ENCODE results near the gene SPANXN5. TPM values are rescaled to one million over a fixed set of nuclear protein-coding genes. Genes with fewer than 3 reads are reported as not detected.

Gene SPANXN5
- total RNA-seq, 2 experiments from 2014 or later = not detected

Other genes starting within 250 kb of the SPANXN5 start
- gene SSX7, start 142.5 kb downstream of the SPANXN5 start, total RNA-seq = not detected
- not detected for gene SSX2, start 90.2 kb downstream of the SPANXN5 start, total RNA-seq
- gene SSX2B, start 46.2 kb downstream of the SPANXN5 start, total RNA-seq = not detected
- not detected for gene XAGE5, start 13.9 kb upstream of the SPANXN5 start, total RNA-seq
- gene XAGE3, start 70.7 kb upstream of the SPANXN5 start, total RNA-seq = not detected
- 10 to 100 TPM; 13.0 to 14.2 TPM for gene FAM156B, start 99.9 kb upstream of the SPANXN5 start, total RNA-seq
- gene FAM156A, start 161.1 kb upstream of the SPANXN5 start, total RNA-seq = 10 to 100 TPM; 19.0 to 19.5 TPM